NCI-H524 (cell line): Measurements from ENCODE around the gene SLC35E2B.

ENCODE experiments used
- DNase-seq, 2 experiments: peaks; one replicate each; lab custom pipeline; 2025; lab: John Stamatoyannopoulos, UW

Gene SLC35E2B

DNA sequence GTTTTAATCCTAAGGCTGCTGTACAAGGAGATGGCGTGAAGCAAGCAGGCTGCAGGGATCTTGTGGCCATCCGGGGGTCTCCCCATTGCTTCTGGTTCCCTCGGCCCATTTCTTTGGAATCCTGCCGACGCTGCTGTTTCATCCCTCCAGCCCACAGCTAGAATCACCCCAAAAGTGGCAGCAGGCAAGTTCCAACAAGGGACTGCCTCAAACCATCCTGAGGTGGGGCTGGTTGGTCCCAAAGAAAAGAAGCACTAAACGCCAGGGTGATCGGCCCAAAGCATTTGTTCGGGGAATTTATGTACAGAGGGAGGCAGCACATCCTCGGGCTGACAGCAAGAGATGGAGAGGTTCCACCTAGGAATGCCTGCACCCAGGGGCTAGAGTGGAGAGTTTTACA lies 81.8 kb downstream of the SLC35E2B start:
- no peak for DNase-seq

DNA sequence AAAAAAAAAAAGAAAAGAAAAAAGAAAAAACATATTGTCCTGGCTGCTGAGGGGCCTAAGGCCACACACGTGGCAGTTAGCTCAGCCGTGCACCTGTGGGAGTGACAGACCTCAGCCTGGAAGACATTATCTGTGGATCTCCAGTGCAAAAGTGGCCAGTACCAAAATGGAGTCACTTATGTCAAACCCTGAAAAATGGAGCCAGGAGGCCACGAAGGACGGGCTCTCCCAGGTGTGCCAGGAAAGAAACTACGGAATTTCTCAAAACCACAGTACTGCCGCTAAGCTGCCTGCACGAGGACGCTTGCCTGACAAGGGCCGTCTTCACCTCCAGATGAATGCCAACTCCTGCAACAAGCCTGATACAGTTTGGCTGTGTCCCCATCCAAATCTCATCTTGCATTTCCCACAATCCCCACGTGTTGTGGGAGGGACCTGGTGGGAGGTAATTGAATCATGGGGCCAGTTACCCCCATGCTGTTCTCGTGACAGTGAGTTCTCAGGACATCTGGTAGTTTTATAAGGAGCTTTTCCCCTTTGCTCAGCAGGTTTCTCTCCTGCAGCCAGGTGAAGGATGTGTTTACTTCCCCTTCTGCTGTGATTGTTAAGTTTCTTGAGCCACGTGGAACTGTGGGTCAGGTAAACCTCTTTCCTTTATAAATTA lies 82.6 kb downstream of the SLC35E2B start:
- DNase-seq: no peak
